Mesenchymal stem cell (in vitro differentiated cells and primary cell): ENCODE results near the gene AAK1. TPM values are rescaled to one million over a fixed set of nuclear protein-coding genes. Genes with fewer than 3 reads are reported as not detected.
"Not testable (repeated sequence)": the region's sequence is repeated elsewhere in the genome, so short reads cannot be mapped to it uniquely, and the experiment has no call there.

Experiments used
- DNase-seq: peaks from one replicate; pipeline ENCODE4 v3.0.0-alpha.2; 2013
- H2AFZ ChIP-seq: one replicate; pipeline ENCODE4 v1.6.1; 2013; ENCODE audit warnings: low read depth, mild to moderate bottlenecking, control low read depth, inconsistent platforms, low read length, moderate library complexity
- H2AK5ac ChIP-seq: 2 replicates; pipeline ENCODE4 v1.6.1; 2013; ENCODE audit warnings: low read length, moderate library complexity, mild to moderate bottlenecking, inconsistent platforms; ENCODE audit not compliant: severe bottlenecking
- H2BK120ac ChIP-seq: one replicate; pipeline ENCODE4 v1.6.1; 2013; ENCODE audit warnings: low read depth, mild to moderate bottlenecking, inconsistent platforms, low read length, moderate library complexity
- H2BK12ac ChIP-seq, 2 experiments: one replicate each; pipeline ENCODE4 v1.6.1; 2013; ENCODE audit warnings: inconsistent platforms in 2 of 2, low read length in 2 of 2, mild to moderate bottlenecking in 2 of 2, moderate library complexity in 2 of 2, control low read depth in 1 of 2
- H2BK15ac ChIP-seq: one replicate; pipeline ENCODE4 v1.6.1; 2013; ENCODE audit warnings: mild to moderate bottlenecking, low read depth, inconsistent platforms; ENCODE audit not compliant: poor library complexity, severe bottlenecking
- H2BK5ac ChIP-seq: 2 replicates; pipeline ENCODE4 v1.6.1; 2013; ENCODE audit warnings: low read depth, mild to moderate bottlenecking, low read length, control low read depth, inconsistent platforms; ENCODE audit not compliant: poor library complexity, severe bottlenecking
- H3K14ac ChIP-seq, 2 experiments: one replicate each; pipeline ENCODE4 v1.6.1; 2013; ENCODE audit warnings: inconsistent platforms in 2 of 2, low read length in 2 of 2, control low read depth in 1 of 2, mild to moderate bottlenecking in 1 of 2, moderate library complexity in 1 of 2
- H3K18ac ChIP-seq, 2 experiments: one replicate each; pipeline ENCODE4 v1.6.1; 2013; ENCODE audit warnings: inconsistent platforms in 2 of 2, low read length in 2 of 2, control low read depth in 1 of 2, low read depth in 1 of 2, mild to moderate bottlenecking in 1 of 2
- H3K23ac ChIP-seq, 2 experiments: one replicate each; pipeline ENCODE4 v1.6.1; 2013; ENCODE audit warnings: inconsistent platforms in 2 of 2, low read length in 2 of 2, mild to moderate bottlenecking in 2 of 2, moderate library complexity in 2 of 2, control low read depth in 1 of 2
- H3K27ac ChIP-seq: 2 replicates; pipeline ENCODE4 v1.5.1; 2013; ENCODE audit warnings: mild to moderate bottlenecking, moderate library complexity, low read length, control low read depth, inconsistent platforms; ENCODE audit not compliant: poor library complexity, severe bottlenecking
- H3K27me3 ChIP-seq, 2 experiments: 2 replicates each; pipeline versions ENCODE4 v1.6.1 to v1.7.0; 2013; ENCODE audit warnings: low read length in 2 of 2, mild to moderate bottlenecking in 2 of 2, moderate library complexity in 2 of 2, control low read depth in 1 of 2, inconsistent platforms in 1 of 2; ENCODE audit not compliant: control insufficient read depth in 1 of 2, insufficient read depth in 1 of 2
- H3K36me3 ChIP-seq, 2 experiments: 2 replicates each; pipeline versions ENCODE4 v1.6.1 to v1.7.0; 2013; ENCODE audit warnings: low read length in 2 of 2, control low read depth in 1 of 2, inconsistent platforms in 1 of 2, low read depth in 1 of 2, mild to moderate bottlenecking in 1 of 2; ENCODE audit not compliant: insufficient read depth in 2 of 2, control insufficient read depth in 1 of 2
- H3K4ac ChIP-seq, 2 experiments: one replicate each; pipeline ENCODE4 v1.6.1; 2013; ENCODE audit warnings: inconsistent platforms in 2 of 2, low read length in 2 of 2, mild to moderate bottlenecking in 2 of 2, moderate library complexity in 2 of 2, control low read depth in 1 of 2, low read depth in 1 of 2
- H3K4me1 ChIP-seq: 2 replicates; pipeline ENCODE4 v1.6.1; 2013; ENCODE audit warnings: low read depth, low read length, control low read depth; ENCODE audit not compliant: control insufficient read depth, insufficient read depth
- H3K4me2 ChIP-seq: 2 replicates; pipeline ENCODE4 v1.6.1; 2013; ENCODE audit warnings: low read length, mild to moderate bottlenecking, inconsistent platforms; ENCODE audit not compliant: poor library complexity, severe bottlenecking
- H3K4me3 ChIP-seq, 2 experiments: 2 replicates each; pipeline versions ENCODE4 v1.5.1 to v1.7.0; 2013; ENCODE audit warnings: low read length in 2 of 2, mild to moderate bottlenecking in 2 of 2, control low read depth in 1 of 2, low read depth in 1 of 2; ENCODE audit not compliant: insufficient read depth in 1 of 2
- H3K79me1 ChIP-seq: replicated peaks from 2 replicates; pipeline ENCODE4 v1.6.1; 2013; ENCODE audit warnings: mild to moderate bottlenecking, control low read depth, low read length, inconsistent platforms; ENCODE audit not compliant: poor library complexity, severe bottlenecking
- H3K9ac ChIP-seq: 2 replicates; pipeline ENCODE4 v1.7.0; 2013; ENCODE audit warnings: mild to moderate bottlenecking, low read length, moderate library complexity
- H3K9me3 ChIP-seq: 2 replicates; pipeline ENCODE4 v1.7.0; 2013; ENCODE audit warnings: mild to moderate bottlenecking, low read length; ENCODE audit not compliant: control insufficient read depth
- H4K8ac ChIP-seq: one replicate; pipeline ENCODE4 v1.6.1; 2013; ENCODE audit warnings: inconsistent platforms, mild to moderate bottlenecking, low read length, moderate library complexity
- H4K91ac ChIP-seq: one replicate; pipeline ENCODE4 v1.6.1; 2013; ENCODE audit warnings: mild to moderate bottlenecking, low read length, inconsistent platforms
- WGBS: methylation state at CpG from one replicate; pipeline ENCODE4 v1.1.7; 2013; ENCODE audit warnings: mixed read lengths; 5-methylcytosine and 5-hydroxymethylcytosine counted together
- small RNA-seq: library from polyadenylated mRNA; stranded (forward); fragments of <200 nt; extraction: miRNeasy Mini kit (QIAGEN cat#:217004); gene quantifications from one replicate; pipeline ENCODE3, GENCODE V24; 2013; ENCODE audit warnings: low read depth

The AAK1 gene

GRCh38 chr2:69422198-69422597 is 221.3 kb downstream of the AAK1 start:
- H3K18ac ChIP-seq: no peak overlapping the region
- no peak overlapping the region for H3K14ac ChIP-seq
- H4K91ac ChIP-seq: no peak overlapping the region
- no peaks in the 10 kb centered on the region for H3K27me3 ChIP-seq
- no peak overlapping the region for H2AFZ ChIP-seq
- peaks cover 27 to 69% of the 10 kb centered on the region in 2 experiments for H3K36me3 ChIP-seq
- H2BK120ac ChIP-seq: no peak overlapping the region
- no peaks in the 10 kb centered on the region for H3K4me1 ChIP-seq
- no peak overlapping the region for H3K4me3 ChIP-seq
- DNase-seq: peak; percentile 24
- H3K23ac ChIP-seq: no peak overlapping the region
- no peak overlapping the region for H3K4ac ChIP-seq
- no peak overlapping the region for H4K8ac ChIP-seq
- peaks cover 17% of the 10 kb centered on the region for H3K79me1 ChIP-seq
- no peaks in the 10 kb centered on the region for H3K9me3 ChIP-seq
- H2BK5ac ChIP-seq: no peak overlapping the region
- H2AK5ac ChIP-seq: no peak overlapping the region
- H3K9ac ChIP-seq: no peak overlapping the region
- no peak overlapping the region for H2BK12ac ChIP-seq
- no peak overlapping the region for H3K27ac ChIP-seq
- H2BK15ac ChIP-seq: no peak overlapping the region
- no peak overlapping the region for H3K4me2 ChIP-seq

GRCh38 chr2:69419111-69419510 is 224.4 kb downstream of the AAK1 start:
- not testable (repeated sequence) for H3K9me3 ChIP-seq

GRCh38 chr2:69416147-69416546 is 227.4 kb downstream of the AAK1 start:
- H3K79me1 ChIP-seq: peaks cover 11% of the 10 kb centered on the region
- H3K36me3 ChIP-seq: peaks cover 29 to 69% of the 10 kb centered on the region in 2 experiments
- H3K9me3 ChIP-seq: no peaks in the 10 kb centered on the region

More at GRCh38 chr2:69419111-69419510, 224.4 kb downstream of the AAK1 start:
- WGBS: 89% methylated on average over 4 of the region's 7 CpGs
- H3K9ac ChIP-seq, H4K8ac ChIP-seq, H2BK120ac ChIP-seq, H2BK5ac ChIP-seq, H2AK5ac ChIP-seq, H3K23ac ChIP-seq, H3K14ac ChIP-seq, H3K4ac ChIP-seq, H3K27me3 ChIP-seq, H3K4me2 ChIP-seq, H3K4me3 ChIP-seq, DNase-seq, H2BK12ac ChIP-seq, H4K91ac ChIP-seq, H3K18ac ChIP-seq, H3K4me1 ChIP-seq, H2BK15ac ChIP-seq, H2AFZ ChIP-seq, H3K27ac ChIP-seq: not testable (repeated sequence)
- Histone ChIP-seq H3K79me1 (peaks cover 13% of the 10 kb centered on the region), H3K36me3 (peaks cover 24 to 72% of the 10 kb centered on the region in 2 experiments)

More at GRCh38 chr2:69416147-69416546, 227.4 kb downstream of the AAK1 start:
- no peak overlapping the region for H4K8ac ChIP-seq
- H3K4me3 ChIP-seq: no peak overlapping the region
- no peak overlapping the region for H3K9ac ChIP-seq
- no peak overlapping the region for H3K23ac ChIP-seq
- no peak overlapping the region for H2BK120ac ChIP-seq
- no peak overlapping the region for H2AFZ ChIP-seq
- H4K91ac ChIP-seq: no peak overlapping the region
- WGBS: no CpG with 5 or more reads among the region's 1 CpG
- no peak overlapping the region for H3K18ac ChIP-seq
- H3K27me3 ChIP-seq: no peaks in the 10 kb centered on the region
- no peak overlapping the region for H2AK5ac ChIP-seq
- DNase-seq: no peak
- H3K4me2 ChIP-seq: no peak overlapping the region
- no peak overlapping the region for H3K4ac ChIP-seq
- H2BK12ac ChIP-seq: no peak overlapping the region
- no peak overlapping the region for H3K27ac ChIP-seq
- no peak overlapping the region for H2BK15ac ChIP-seq
- H3K4me1 ChIP-seq: no peaks in the 10 kb centered on the region
- no peak overlapping the region for H3K14ac ChIP-seq
- H2BK5ac ChIP-seq: no peak overlapping the region

Small RNA genes lying within 50 kb of the gene (small RNA-seq; reads per million reads assigned to genes)
- gene RN7SL604P: not detected
- not detected for gene SNORA36C
